ENCODE measurements around the gene DFFA.
"Not testable (repeated sequence)": the region's sequence is repeated elsewhere in the genome, so short reads cannot be mapped to it uniquely, and the experiment has no call there.

Gene DFFA

GRCh38 chr1:10472220-10473144, at the start of gene DFFA:
DFFA (minus strand) TSS chr1:10472529; CDS start chr1:10472458, 71 bp downstream.
- peak; percentile 91 for DNase-seq (ENCODE audit: low spot score)

GRCh38 chr1:10521537-10522157, 49.3 kb upstream of the DFFA start:
- no peak for DNase-seq (ENCODE audit: low spot score)

- no peak for DNase-seq (ENCODE audit: low spot score)
Observed at GRCh38 chr1:10520952-10521351, 48.6 kb upstream of the DFFA start.

- DNase-seq (ENCODE audit: low spot score) = no peak
Observed at GRCh38 chr1:10520497-10520896, 48.2 kb upstream of the DFFA start.

- DNase-seq (ENCODE audit: low spot score) = no peak
Observed at GRCh38 chr1:10519016-10519417, 46.7 kb upstream of the DFFA start.

GRCh38 chr1:10517677-10517982, 45.3 kb upstream of the DFFA start:
- DNase-seq (ENCODE audit: low spot score) = no peak

- DNase-seq (ENCODE audit: low spot score) = no peak
Observed at GRCh38 chr1:10516925-10517676, 44.8 kb upstream of the DFFA start.

GRCh38 chr1:10515976-10516750, 43.8 kb upstream of the DFFA start:
- DNase-seq (ENCODE audit: low spot score) = no peak

GRCh38 chr1:10515301-10515975, 43.1 kb upstream of the DFFA start:
- DNase-seq (ENCODE audit: low spot score) = no peak

- no peak for DNase-seq (ENCODE audit: low spot score)
Observed at GRCh38 chr1:10514490-10515235, 42.3 kb upstream of the DFFA start.

GRCh38 chr1:10513199-10513598, 40.9 kb upstream of the DFFA start:
- no peak for DNase-seq (ENCODE audit: low spot score)

GRCh38 chr1:10511494-10511885, 39.2 kb upstream of the DFFA start:
- no peak for DNase-seq (ENCODE audit: low spot score)

GRCh38 chr1:10510520-10511493, 38.5 kb upstream of the DFFA start:
- DNase-seq (ENCODE audit: low spot score) = peak; percentile 24

GRCh38 chr1:10509809-10510509, 37.6 kb upstream of the DFFA start:
- no peak for DNase-seq (ENCODE audit: low spot score)

- no peak for DNase-seq (ENCODE audit: low spot score)
Observed at GRCh38 chr1:10508511-10508951, 36.2 kb upstream of the DFFA start.

- DNase-seq (ENCODE audit: low spot score) = peak; percentile 72
Observed at GRCh38 chr1:10507111-10507879, 35.0 kb upstream of the DFFA start.

- DNase-seq (ENCODE audit: low spot score) = no peak
Observed at GRCh38 chr1:10506677-10507047, 34.3 kb upstream of the DFFA start.

- not testable (repeated sequence) for DNase-seq (ENCODE audit: low spot score)
Observed at GRCh38 chr1:10506046-10506676, 33.8 kb upstream of the DFFA start.

Measured in germinal center (tissue), 1 donor.